ENCODE data around the gene RFC5. TPM values are rescaled to one million over a fixed set of nuclear protein-coding genes. Genes with fewer than 3 reads are reported as not detected.

RFC5 gene
- total and polyA plus RNA-seq, 2 of the 4 experiments (the other 2 are of a cell fraction): 14.7 to 20.1 TPM

GRCh38 chr12:118044577-118044976, 28.1 kb downstream of the RFC5 start:
- DNase-seq (no peak), ATAC-seq (ENCODE audit: low read depth) (no peak)
- Histone ChIP-seq H4K91ac (ENCODE audit: insufficient read depth, low read depth, low read length) (no peak overlapping the region), H3K18ac (ENCODE audit: low read depth, low read length) (no peak overlapping the region), H4K20me1 (ENCODE audit: insufficient read depth, low read length) (peaks cover 11% of the 10 kb centered on the region; the same call in 1 of the 2 replicates), H3K9ac (ENCODE audit: low read depth, low read length) (no peak overlapping the region), H2AK5ac (ENCODE audit: low read depth, low read length) (no peak overlapping the region), H3K36me3 (ENCODE audit: control insufficient read depth, insufficient read depth, low read length) (peaks cover 43% of the 10 kb centered on the region), H2BK5ac (ENCODE audit: low read depth, low read length, poor library complexity, severe bottlenecking) (no peak overlapping the region), H3K27ac (ENCODE audit: insufficient read depth, low read length) (no peak overlapping the region), H2BK20ac (ENCODE audit: low read depth, low read length) (no peak overlapping the region), H3K4me2 (ENCODE audit: low read depth, low read length) (no peak overlapping the region), H3K56ac (ENCODE audit: extremely low read depth, insufficient read depth, low read length) (no peak overlapping the region), H2AK9ac (replicated peaks; ENCODE audit: low read depth, low read length, poor library complexity) (no peak overlapping the region), H3K27me3 (ENCODE audit: control insufficient read depth, insufficient read depth, low read length) (no peaks in the 10 kb centered on the region), H3K14ac (replicated peaks; ENCODE audit: low read depth, low read length) (no peak overlapping the region), H2BK15ac (ENCODE audit: low read depth, low read length) (no peak overlapping the region), H3K23ac (ENCODE audit: low read depth, low read length) (no peak overlapping the region), H3K4me3 (ENCODE audit: insufficient read depth, low read depth, low read length) (no peak overlapping the region), H3K4me1 (ENCODE audit: control insufficient read depth, insufficient read depth, low read length) (no peaks in the 10 kb centered on the region), H3K4ac (ENCODE audit: low read depth, low read length) (no peak overlapping the region), H4K5ac (ENCODE audit: low read depth, low read length) (no peak overlapping the region), H3K9me3 (ENCODE audit: control insufficient read depth, insufficient read depth, low read length) (no peaks in the 10 kb centered on the region), H4K8ac (ENCODE audit: low read depth in 2 of 2, low read length in 2 of 2) (no peak overlapping the region), H2AFZ (replicated peaks; ENCODE audit: low read length, poor library complexity) (no peak overlapping the region), H2BK120ac (ENCODE audit: low read depth, low read length) (no peak overlapping the region), H3K9me1 (ENCODE audit: insufficient read depth, low read length) (no peaks in the 10 kb centered on the region; the same call in 1 of the 2 replicates), H3K79me1 (ENCODE audit: low read depth in 1 of 2, low read length in 2 of 2) (peaks cover 38 to 41% of the 10 kb centered on the region in 2 experiments)
- TF ChIP-seq RCOR1 (IDR thresholded peaks at IDR 0.05; ENCODE audit: insufficient replicate concordance, low read length): no peak
- intact Hi-C loops (cut with micrococcal nuclease) (no loop called here), in situ Hi-C loops (cut with MboI; ENCODE audit: low sequenced_read_pairs) (loop anchor here (25.0 kb wide), 1 partner anchor 343 kb away; the partner anchor contains the start of gene SUDS3), dilution Hi-C loops (cut with HindIII; ENCODE audit: low sequenced_read_pairs, unreplicated experiment) (no loop called here)
- BruUV-seq (replicated peaks): no TSS peak
- WGBS, 2 experiments (ENCODE audit: extremely low coverage in 2 of 2, insufficient read length in 1 of 2): 93% methylated on average over 3 of the region's 8 CpGs; no CpG with 5 or more reads in 1 of the 2 experiments
- POLR2A ChIA-PET (ENCODE audit: unreplicated experiment): no interaction called here
- CTCF ChIA-PET: interaction anchor here (1.0 to 1.1 kb wide), 2 partner anchors 10 kb away, joined by 3 read pairs; no protein-coding TSS in a partner anchor
